SW480 (cell line): ENCODE results near the gene STX8.
"Not testable (repeated sequence)": the region's sequence is repeated elsewhere in the genome, so short reads cannot be mapped to it uniquely, and the experiment has no call there.

ENCODE experiments used
- DNase-seq: peaks from one replicate; pipeline ENCODE4 v3.0.0-alpha.2; 2016; ENCODE audit warnings: low spot score

The STX8 gene

DNA sequence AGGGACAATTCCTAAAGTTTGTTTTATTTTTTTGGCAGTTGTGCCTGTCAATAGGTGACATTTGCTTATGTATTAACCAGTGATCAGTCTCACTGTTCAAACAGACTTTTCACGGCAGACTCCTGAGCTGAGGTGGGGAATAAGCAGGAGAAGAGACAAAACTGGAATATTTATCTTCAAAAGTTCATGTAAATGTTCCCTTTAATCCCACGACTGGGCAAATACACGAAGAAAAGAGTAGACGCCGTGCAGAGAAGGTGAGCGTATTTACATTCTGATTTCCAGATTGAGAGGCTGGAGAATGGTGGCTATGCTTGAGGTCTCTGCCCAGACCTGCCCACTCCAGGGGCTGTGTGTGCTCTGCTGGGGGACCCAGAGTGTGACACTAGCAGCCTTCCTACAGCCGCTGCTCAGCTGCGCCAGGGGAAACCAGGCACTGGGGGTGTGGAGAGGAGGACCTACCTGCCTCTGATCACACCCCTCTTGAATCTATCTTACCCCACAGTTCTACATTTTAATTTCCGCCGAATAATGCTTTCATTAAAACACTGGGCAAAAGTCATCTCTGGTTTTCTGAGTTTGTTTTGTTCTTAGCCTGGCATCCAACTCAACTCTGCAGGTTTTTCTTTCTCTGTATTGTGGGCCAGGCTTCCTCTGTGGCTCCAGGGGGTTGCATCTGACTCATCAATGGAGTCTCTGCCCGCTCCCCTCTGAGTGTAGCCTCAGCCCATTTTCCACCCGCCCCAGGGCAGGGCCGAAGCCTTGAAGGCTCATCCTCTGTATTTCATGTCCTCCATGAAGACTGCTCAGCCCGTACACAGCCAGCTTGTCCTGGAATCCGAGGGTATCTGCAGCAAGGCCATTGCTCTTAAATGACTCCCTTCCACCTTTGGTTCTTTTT is 317.3 kb downstream of the STX8 start:
- DNase-seq, result no peak

DNA sequence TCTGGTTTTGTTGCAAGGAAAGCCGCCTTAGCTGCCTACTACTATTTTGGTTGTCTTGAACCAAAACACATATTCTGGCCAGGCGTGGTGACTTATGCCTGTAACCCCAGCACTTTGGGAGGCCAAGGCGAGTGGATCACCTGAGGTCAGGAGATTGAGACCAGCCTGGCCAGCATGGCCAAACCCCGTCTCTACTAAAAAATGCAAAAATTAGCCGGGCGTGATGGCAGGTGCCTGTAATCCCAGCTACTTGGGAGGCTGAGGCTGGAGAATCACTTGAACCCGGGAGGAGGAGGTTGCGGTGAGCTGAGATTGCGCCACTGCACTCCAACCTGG is 318.0 kb downstream of the STX8 start:
- DNase-seq, result not testable (repeated sequence)

DNA sequence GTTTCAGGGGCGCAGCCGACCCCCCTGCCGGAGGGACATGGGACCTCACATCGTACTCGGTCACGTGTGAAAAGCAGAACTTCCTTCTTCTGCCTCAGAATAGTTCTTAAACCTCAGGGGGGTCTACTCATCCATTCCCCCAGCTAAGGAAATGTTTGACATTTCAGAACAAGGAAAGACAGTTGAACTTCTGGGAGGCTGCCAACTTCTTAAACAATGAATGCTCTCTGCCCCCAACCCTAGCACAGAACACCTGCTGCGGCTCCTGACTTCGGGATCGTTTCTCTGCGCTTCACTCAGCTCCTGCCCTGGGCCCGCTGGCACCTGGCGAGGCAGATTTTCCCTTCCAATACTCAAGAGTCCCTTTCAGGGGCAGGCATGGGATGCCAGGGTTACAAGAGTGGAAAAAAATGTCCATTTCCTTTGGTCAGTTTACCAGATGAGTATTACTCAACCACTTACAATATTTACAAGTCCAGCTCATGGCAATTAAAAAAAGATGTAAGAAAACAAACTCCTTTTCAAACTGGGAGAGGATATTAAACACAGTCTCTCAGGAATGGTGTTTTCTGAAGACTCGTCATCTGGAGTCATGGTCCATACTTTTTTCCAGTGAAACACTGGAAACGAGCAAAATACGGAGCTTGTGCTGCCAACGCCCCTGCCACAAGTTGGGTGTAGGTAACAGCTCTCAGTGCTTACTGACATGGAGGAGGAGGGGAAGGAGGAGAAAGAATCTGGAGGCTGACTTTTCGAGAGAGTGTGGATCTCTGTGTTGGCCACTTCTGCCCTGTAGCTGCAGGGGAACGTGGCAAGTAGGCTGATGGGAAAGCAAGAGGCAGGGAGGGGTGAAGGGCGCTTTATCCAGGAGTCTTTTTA is 318.6 kb downstream of the STX8 start:
- no peak for DNase-seq

DNA sequence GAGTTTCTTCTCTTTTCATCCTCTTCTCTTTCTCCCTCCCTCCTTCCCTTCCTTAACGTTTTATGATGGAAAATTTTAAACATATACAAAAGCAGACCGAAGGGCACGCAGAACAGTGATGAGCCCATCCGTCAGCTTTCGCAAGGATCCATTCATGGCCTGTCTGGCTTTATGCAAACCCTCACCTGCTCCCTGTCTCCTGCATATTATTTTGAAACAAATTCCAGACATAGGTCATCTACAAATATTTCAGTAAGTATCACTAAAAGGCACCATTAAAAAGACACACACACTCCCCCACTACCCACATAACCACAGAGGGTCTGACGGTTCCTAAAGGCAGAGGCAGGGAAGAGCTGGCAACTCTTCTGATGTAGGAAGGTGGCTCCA is 319.3 kb downstream of the STX8 start:
- DNase-seq, result no peak

DNA sequence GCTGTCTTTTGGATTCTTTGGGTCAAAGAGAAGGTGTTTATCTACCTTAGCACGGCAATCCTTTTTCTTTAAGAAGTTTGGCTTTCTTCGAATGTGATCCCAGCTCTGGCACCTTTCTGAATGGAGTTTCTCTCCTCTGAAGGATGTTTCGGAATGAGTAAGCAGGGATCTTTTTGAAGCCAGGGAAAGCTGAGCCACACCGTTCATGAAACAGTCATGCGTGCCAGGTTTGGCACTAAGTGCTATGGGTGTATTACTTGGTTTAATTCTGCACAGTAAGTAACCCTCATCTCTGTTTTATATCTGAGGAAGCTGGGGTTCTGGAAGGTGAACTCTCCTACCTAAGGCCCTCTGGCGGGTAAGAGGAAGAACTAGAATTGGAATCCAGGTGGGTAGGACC is 319.8 kb downstream of the STX8 start:
- no peak for DNase-seq

DNA sequence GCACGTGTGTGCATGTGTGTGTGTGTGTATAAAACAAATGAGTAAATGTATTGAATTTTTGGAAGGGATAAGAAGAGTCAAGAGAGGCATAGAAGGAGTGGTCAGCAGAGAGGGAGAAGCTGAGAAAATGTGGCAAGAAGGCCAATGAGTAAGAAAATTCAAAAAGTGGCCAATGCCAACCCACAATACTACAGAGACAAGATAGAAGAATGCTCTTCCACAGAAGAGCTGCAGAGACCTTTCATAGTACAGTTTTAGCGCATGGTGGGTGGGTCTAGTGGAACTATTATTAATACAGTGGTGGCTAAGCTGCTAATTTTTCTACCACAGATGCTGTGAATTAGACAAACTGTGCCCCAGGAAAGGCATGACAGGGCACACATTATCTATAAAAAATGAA is 320.8 kb downstream of the STX8 start:
- DNase-seq, result no peak

DNA sequence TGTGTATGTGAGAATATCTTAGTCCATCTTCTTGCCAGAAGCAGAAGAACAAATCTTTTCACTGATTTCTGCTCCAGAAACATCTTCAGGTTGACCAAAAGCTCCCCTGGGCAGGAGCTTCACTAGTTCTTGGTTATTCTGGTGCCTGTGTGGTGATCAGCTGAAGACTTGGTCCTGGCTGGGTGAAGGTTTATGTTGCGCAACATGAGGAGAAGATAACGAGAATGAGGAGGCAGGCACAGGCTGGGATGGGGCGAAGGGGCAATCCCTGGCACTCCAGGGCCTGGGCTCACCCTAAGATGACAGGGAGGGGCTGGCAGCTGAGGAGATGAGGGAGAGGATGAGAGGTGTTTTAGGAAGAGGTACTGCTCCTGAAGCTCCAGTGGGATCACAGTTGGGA is 322.3 kb downstream of the STX8 start:
- no peak for DNase-seq

DNA sequence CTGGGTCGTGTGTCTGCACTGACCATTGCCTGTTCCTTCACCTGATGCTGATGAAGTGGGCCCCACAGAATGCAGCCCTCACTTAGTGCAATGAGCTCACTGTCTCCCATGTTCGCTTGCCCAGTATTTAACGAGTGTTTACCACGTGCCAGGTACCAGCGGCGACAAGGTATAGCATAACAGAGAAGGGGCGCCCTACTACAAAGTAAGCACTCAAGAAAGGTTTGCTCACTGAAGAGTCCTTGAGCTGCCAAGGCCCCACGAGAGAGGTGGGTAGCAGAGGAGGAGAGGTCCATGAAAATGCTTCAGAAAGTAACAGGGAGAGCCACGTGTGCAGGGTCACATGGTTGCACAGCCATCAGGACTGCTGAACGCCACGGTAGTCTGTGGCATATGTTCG is 324.3 kb downstream of the STX8 start:
- no peak for DNase-seq

DNA sequence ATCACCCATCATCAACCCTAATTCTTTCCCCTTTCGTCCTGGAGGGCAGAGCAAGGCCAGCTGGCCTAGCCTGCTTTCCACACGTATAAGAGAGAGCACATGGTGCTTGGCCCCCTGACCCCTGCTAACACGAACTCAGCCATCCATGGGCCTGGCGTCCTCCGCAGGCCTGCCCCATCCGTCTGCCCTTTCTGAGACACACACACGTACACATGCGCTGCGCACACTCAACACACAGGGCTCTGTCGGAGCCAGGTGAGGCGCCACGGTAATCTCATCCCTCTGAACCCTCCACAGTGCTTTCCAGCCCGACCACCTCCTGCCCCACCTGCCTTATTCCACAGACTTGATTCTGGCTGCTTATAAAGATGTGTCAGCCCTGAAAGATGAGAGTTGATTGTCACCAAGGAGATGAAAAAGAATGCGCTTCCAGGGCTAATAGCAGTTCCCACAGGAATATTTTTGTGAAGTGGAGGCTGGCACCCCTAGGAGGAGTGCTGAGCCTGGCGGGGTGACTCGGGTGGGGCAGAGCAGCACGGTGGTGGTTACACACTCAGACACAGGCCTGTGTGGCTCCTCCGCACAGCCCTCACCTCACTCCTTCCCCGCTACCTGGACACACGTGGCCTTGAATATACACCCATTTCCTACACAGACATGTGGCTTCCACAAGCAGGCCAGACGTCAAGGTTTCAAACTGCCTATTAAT is 326.2 kb downstream of the STX8 start:
- DNase-seq, result no peak

DNA sequence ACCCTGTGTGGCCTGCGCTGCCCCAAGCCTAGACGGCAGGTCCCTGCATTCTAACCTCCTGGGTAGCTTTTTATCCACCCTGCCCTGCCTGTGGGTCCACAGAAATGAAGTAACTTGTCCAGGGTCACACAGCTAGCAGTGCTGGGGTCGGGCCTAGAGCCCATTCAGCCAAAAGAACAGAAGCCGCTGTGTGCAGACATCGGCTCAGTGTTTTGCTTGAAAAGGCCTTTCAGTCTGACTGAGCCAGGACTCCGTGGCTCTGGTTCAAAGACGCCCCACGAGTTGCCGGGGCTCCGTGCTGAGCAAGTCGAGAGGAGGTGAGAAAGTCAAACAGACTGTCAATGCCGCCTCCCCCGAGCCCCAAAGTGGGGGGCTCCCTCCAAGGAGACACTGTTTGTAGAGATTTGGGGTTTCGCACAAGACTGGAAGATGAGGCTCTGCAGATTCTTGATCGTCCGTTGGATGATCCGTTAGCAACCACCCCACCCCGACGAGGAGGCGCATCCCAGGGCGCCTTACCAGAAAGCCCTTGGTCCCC is 328.1 kb downstream of the STX8 start:
- no peak for DNase-seq

DNA sequence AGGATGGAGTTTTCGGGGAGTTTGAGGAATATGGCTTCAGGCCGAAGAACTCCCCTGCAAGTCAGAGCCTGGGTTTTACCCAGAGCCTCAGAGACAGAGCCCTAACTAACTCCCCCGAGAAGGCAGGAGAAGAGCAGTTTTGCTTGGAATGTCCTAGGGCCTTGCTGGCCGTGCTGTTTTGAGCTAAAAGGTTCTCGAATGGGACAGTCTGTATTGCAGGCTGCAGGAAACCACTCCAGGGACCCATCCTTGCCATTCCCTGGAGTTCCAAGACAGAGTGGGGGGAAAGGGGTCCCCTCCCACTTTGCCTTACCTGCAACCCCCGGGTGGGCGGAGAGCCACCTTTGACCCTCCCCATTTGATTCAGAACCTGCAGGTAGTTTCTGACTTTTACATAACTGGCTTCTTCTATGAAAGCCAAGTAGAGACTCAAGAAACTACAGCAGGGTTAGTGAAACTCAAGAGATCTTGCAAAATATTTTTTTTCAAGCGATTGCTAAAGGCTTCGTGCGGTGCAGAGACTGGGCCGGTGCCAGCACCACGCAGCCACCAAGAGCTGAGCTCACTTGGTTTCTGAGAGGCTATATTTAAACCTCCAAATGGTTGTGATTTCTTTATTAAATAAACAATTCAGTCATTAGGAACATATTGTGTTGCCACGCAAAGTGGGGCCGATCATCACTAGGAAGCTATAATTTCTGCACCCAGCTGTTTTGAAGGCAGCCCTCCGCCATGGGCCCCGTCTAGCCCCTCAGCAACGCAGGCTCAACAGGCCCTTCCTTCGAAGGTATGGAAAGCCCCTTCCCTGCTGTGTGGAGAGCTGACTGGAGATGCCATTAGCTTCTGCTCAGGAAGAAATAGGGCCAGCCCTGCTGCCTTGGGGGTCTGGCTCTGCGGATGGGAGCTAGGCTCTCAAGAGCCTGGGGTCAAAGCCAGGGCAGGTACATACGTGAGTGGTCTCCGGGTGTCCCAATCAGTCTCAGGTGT is 331.3 kb downstream of the STX8 start:
- no peak for DNase-seq

DNA sequence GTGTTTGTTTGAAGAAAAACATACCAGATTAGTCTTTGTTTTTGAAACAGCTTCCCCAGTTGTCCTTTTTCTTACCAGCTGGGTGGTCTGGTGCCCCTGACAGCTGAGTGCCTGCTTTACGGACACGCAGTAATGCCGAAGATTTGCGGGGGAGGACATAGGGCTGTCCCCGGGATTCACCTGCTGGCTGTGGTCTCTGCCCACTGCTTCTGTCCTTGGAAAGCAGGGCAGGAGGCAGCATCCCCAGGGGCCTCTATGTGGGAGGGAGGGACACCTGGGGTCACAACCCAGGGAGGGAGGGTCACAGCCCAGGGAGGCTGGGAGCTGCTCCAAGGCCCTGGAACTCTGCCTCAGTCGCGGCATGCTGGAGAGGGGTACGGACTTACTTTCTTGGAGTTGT is 332.6 kb downstream of the STX8 start:
- no peak for DNase-seq

DNA sequence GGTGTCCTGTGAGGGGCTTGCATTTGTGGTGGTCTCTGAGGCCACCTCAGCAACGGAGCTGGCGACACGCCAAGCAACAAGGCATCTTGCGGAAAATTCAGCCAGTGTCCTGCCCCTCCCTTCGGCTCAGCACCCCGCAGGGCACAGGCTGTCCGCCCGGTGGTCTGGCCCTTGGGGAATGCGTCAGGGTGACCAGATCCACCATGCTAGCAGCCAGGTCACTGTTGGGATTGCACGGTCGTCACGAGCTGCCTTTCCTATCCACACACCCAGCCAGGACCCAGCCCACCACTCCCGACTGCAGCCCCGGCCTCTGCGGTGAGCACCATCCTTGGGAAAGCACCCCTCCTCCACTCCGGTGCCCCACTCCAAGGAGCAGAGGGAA is 333.1 kb downstream of the STX8 start:
- DNase-seq, result no peak

DNA sequence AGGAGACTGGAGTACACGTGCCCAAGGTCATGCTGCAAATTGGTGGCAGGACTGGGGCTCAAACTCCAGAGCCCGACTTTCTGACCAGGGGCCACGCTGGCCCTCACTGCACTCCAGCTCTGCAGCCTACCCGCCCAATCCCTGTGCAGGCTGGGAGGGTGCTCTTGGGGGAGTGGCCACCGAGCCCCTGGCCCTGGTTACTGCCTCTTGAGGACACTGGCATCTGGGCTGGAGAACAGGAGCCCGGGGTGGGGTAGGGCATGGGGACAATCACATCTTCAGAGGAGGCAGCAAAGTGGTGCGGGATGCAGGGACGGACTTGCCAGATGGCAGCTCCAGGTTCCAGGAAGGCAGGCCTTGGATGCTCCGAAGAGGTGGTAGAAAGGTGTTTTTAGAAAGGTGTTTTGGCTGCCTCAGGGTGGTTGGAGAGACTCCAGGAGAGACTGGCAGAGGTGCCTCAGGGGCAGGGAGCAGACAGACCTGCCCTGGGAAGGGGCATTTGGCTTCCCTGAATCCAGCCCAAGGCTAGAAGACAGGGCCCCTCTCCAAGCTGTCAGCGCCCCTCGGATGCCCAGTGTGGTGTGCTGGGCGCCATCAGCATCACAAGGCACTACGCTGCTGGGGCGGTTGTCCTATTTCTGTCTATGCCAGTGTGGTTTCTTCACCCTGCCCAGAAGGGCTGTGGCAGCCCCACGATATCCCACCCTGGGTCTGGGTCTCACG is 333.7 kb downstream of the STX8 start:
- DNase-seq, result no peak

DNA sequence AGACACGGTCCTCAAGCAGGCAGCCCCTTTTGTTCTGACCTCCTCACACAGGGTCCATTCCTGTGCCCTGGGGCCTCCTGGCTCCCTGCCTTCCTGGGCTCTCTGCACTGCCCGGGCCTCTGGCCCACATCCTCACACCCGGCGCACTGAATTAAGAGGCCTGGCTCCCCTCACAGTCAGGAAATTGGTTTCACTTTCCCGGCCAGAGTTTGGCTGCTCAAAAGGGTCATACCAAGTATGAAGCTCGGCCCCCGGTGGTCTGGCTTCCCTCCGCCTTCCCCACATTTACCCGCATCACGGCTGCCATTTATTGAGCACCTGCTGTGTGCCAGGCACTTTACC is 334.3 kb downstream of the STX8 start:
- DNase-seq, result no peak

DNA sequence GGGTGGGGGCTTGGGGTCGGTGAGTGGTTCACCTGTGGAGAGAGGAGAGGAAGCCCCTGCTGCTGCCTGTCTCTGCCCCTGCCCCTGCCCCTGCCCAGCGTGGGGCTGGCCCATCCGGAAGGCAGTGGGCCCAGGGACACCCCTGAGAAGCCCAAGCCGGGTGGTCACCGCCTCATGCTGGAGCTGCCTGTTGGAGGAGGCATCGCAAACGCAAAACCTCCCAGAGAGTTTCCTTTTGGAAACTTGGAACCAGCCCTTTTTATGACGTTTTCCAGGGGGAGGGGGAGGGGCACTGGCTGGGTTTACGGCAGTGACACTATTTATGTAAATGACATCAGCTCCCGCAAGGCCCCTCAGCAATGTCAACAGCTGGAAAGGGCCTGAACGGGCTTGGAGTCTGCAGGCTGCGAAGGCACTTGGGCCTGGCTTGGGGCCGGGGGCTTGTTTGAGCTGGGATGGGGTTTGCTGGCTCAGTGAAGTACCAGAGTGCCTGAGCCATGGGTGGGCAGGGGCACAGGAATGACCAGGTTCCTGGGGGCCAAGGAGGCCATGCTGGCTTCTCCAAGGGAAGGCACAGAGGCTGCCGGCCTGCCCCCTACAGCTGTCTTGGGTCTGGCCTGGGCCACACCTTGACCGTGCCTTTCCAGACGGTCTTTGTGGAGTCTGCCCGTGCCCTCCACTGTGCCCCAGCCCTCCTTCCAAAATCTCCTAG is 334.8 kb downstream of the STX8 start:
- peak; percentile 29 for DNase-seq

DNA sequence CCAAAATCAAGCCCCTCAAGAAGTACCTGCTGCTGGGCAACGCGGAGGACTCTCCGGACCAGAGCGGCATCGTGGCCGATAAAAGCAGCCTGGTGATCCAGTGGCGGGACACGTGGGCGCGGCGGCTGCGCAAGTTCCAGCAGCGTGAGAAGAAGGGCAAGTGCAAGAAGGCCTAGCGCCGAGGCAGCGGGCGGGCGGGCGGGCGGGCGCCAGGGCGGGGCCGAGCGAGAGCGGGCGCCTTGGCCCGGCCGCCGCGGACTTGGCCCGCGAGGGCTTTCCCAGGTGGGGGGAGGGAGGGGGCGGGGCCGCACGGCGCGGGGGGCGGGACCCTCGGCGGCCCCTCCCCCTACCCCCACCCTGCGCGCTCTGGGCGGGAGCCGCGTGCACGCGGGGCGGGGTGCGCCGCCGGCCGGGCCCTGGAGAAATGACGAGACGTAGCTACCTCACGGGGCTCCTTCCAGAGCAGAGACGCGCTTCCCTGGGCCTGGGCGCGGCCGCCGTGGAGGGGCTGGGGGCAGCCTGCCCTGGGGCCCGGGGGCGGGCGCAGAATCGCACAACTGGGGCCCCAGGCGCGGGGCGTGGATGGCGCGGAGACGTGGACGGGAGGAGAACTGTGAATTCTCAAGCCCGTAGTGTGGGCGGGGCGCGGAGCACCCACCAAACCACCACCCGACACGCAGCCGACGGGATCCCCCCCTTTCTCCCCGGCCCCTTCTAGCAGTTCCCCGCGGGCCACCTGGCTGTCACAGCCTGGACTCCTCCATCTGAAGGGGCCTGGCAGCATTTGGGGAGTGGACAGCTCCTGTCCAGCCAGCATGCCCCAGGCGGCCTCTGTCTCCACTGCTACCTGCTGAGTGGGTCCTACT is 335.6 kb downstream of the STX8 start:
- DNase-seq, result peak; percentile 51

DNA sequence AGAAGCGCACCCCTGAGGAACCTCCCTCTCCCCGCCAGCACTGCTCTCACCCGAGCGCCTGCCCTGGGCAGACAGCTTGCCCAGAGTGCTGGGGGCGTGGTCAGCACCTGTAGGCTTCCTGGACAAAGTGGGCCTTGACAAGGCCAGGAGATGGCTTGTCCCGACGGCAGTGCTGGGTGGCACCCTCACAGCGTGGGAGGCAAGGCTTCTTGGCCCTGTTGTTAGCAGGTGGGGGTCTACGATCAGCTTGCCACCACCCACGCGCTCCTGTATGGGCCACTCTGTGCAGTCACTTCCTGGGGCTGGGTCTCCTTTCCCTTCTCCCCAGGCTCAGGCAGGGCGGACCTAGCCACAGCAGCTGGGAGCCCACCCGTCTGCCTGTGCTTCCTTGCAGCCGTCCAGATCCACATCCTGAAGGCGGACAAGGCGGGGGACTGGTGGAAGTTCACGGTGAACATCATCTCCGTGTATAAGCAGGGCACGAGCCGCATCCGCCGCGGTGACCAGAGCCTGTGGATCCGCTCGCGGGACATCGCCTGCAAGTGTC is 336.3 kb downstream of the STX8 start:
- no peak for DNase-seq
